OCI-LY1 (cell line): ENCODE data around the gene PCDHGB6.

Source experiments
- H2AFZ ChIP-seq: fragments of 200-600 bp; sonication (generic), shearing (Covaris generic); 2 replicates; pipeline ENCODE4 v1.6.0; 2014; ENCODE audit warnings: antibody characterized with exemption, mild to moderate bottlenecking, low read length
- H3F3A ChIP-seq: fragments of 200-600 bp; sonication (generic), shearing (Covaris generic); 2 replicates; pipeline ENCODE4 v1.6.0; 2014; ENCODE audit warnings: mild to moderate bottlenecking, antibody characterized with exemption, low read length, moderate library complexity; ENCODE audit not compliant: insufficient read depth
- H3K27ac ChIP-seq: fragments of 200-600 bp; sonication (generic); 2 replicates; pipeline ENCODE4 v1.5.1; 2014; ENCODE audit warnings: low read length, mixed run types, mild to moderate bottlenecking, low read depth; ENCODE audit not compliant: poor library complexity, severe bottlenecking
- H3K27me3 ChIP-seq: fragments of 200-600 bp; sonication (generic); 2 replicates; pipeline ENCODE4 v1.6.0; 2014; ENCODE audit warnings: antibody characterized with exemption, mild to moderate bottlenecking, low read length, moderate library complexity; ENCODE audit not compliant: insufficient read depth
- H3K36me3 ChIP-seq: fragments of 200-600 bp; sonication (generic); 2 replicates; pipeline ENCODE4 v1.6.1; 2014; ENCODE audit warnings: mild to moderate bottlenecking, antibody characterized with exemption, low read length, moderate library complexity, mixed read lengths; ENCODE audit not compliant: insufficient read depth
- H3K4me1 ChIP-seq: fragments of 200-600 bp; sonication (generic); 2 replicates; pipeline ENCODE4 v1.5.1; 2014; ENCODE audit warnings: mild to moderate bottlenecking, low read length, moderate library complexity; ENCODE audit not compliant: insufficient read depth, severe bottlenecking
- H3K4me2 ChIP-seq: fragments of 200-600 bp; sonication (generic), shearing (Covaris generic); 2 replicates; pipeline ENCODE4 v1.6.1; 2014; ENCODE audit warnings: low read length
- H3K4me3 ChIP-seq: fragments of 200-600 bp; sonication (generic); 2 replicates; pipeline ENCODE4 v1.5.1; 2014; ENCODE audit warnings: low read length, low read depth, mild to moderate bottlenecking, mixed read lengths; ENCODE audit not compliant: poor library complexity, severe bottlenecking
- H3K79me2 ChIP-seq: fragments of 200-600 bp; shearing (Covaris generic); 2 replicates; pipeline ENCODE4 v1.6.1; 2016; ENCODE audit warnings: mixed run types, low read length, mixed read lengths; ENCODE audit not compliant: insufficient read depth
- H3K9ac ChIP-seq: fragments of 200-600 bp; sonication (generic), shearing (Covaris generic); 2 replicates; pipeline ENCODE4 v1.6.1; 2014; ENCODE audit warnings: mild to moderate bottlenecking, low read length, mixed read lengths
- H3K9me2 ChIP-seq: fragments of 200-600 bp; sonication (generic), shearing (Covaris generic); 2 replicates; pipeline ENCODE4 v1.6.1; 2014; ENCODE audit warnings: low read depth, mild to moderate bottlenecking, low read length, mixed read lengths
- H3K9me3 ChIP-seq: fragments of 200-600 bp; shearing (Covaris generic); 2 replicates; pipeline ENCODE4 v1.6.1; 2014; ENCODE audit warnings: low read length, mixed read lengths
- H4K20me1 ChIP-seq: fragments of 200-600 bp; sonication (generic), shearing (Covaris generic); 2 replicates; pipeline ENCODE4 v1.6.0; 2016; ENCODE audit warnings: mild to moderate bottlenecking, low read length; ENCODE audit not compliant: insufficient read depth
- EZH2 ChIP-seq: fragments of 200-600 bp; sonication (generic), shearing (Covaris generic); IDR thresholded peaks from 2 replicates; pipeline ENCODE4 v1.8.0; 2017; ENCODE audit warnings: borderline replicate concordance, mixed run types, mild to moderate bottlenecking, antibody characterized with exemption, low read length, moderate library complexity, mixed read lengths
- TF ChIP-seq, protein P1 (sequence below): fragments of 200-600 bp; sonication (generic), shearing (Covaris generic); IDR thresholded peaks from 2 replicates; pipeline ENCODE4 v1.5.1; 2017; ENCODE audit warnings: mild to moderate bottlenecking, antibody characterized with exemption, low read length, moderate library complexity, mixed read lengths

The PCDHGB6 gene

DNA sequence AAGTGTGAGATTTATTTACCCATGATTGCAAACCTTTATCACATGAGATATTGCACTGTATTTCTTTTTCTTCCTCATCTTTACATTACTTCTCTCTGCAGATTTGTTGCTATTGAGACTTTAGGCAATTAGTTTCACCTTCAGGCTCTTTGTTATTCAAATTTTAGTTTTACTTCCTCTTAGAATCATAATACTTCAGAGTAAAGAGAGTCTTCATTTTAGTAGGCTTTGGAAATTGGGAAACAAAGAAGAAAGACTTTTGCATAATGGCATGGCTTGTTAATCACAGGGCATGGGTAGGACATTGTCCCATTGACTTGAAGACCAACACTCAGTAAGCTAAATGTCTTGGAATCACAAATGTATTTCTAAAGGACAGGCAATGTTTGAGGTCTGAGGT lies 45.1 kb upstream of the PCDHGB6 start:
- H3F3A ChIP-seq: no peaks in the 10 kb centered on the region
- H3K27ac ChIP-seq: no peak overlapping the region
- no peak overlapping the region for H2AFZ ChIP-seq
- H3K9me2 ChIP-seq: no peaks in the 10 kb centered on the region
- H4K20me1 ChIP-seq: no peaks in the 10 kb centered on the region
- no peak overlapping the region for H3K9ac ChIP-seq
- no peaks in the 10 kb centered on the region for H3K36me3 ChIP-seq
- H3K4me1 ChIP-seq: no peaks in the 10 kb centered on the region
- H3K9me3 ChIP-seq: peaks cover 40% of the 10 kb centered on the region
- H3K4me2 ChIP-seq: no peak overlapping the region
- no peaks in the 10 kb centered on the region for H3K27me3 ChIP-seq
- H3K4me3 ChIP-seq: no peak overlapping the region
- no peaks in the 10 kb centered on the region for H3K79me2 ChIP-seq
- TF ChIP-seq, protein P1, sequence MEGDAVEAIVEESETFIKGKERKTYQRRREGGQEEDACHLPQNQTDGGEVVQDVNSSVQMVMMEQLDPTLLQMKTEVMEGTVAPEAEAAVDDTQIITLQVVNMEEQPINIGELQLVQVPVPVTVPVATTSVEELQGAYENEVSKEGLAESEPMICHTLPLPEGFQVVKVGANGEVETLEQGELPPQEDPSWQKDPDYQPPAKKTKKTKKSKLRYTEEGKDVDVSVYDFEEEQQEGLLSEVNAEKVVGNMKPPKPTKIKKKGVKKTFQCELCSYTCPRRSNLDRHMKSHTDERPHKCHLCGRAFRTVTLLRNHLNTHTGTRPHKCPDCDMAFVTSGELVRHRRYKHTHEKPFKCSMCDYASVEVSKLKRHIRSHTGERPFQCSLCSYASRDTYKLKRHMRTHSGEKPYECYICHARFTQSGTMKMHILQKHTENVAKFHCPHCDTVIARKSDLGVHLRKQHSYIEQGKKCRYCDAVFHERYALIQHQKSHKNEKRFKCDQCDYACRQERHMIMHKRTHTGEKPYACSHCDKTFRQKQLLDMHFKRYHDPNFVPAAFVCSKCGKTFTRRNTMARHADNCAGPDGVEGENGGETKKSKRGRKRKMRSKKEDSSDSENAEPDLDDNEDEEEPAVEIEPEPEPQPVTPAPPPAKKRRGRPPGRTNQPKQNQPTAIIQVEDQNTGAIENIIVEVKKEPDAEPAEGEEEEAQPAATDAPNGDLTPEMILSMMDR: no peak
- no peak for TF ChIP-seq EZH2

GRCh38 chr5:141363952-141364660 lies 43.7 kb upstream of the PCDHGB6 start, which contains the start of gene PCDHGA5:
Gene PCDHGA5 (plus strand): TSS chr5:141364162. CDS start chr5:141364331, 169 bp downstream.
- H3K4me2 ChIP-seq: no peak within 1 kb of the TSS
- no peak within 1 kb of the TSS for H2AFZ ChIP-seq

GRCh38 chr5:141366016-141366896 lies 41.6 kb upstream of the PCDHGB6 start:
- no peaks in the 10 kb centered on the region for H3K4me1 ChIP-seq
- TF ChIP-seq, protein P1: no peak
- no peak for TF ChIP-seq EZH2
- H3K27me3 ChIP-seq: no peaks in the 10 kb centered on the region
- H3K79me2 ChIP-seq: no peaks in the 10 kb centered on the region
- H3K4me3 ChIP-seq: no peak overlapping the region
- no peaks in the 10 kb centered on the region for H3K9me2 ChIP-seq
- no peak overlapping the region for H3K4me2 ChIP-seq
- no peaks in the 10 kb centered on the region for H3F3A ChIP-seq
- peaks cover 32% of the 10 kb centered on the region for H3K9me3 ChIP-seq
- no peak overlapping the region for H2AFZ ChIP-seq
- H3K27ac ChIP-seq: no peak overlapping the region
- H4K20me1 ChIP-seq: no peaks in the 10 kb centered on the region
- H3K9ac ChIP-seq: no peak overlapping the region
- H3K36me3 ChIP-seq: no peaks in the 10 kb centered on the region

More at GRCh38 chr5:141363952-141364660, 43.7 kb upstream of the PCDHGB6 start, which contains the start of gene PCDHGA5:
- H3K79me2 ChIP-seq: no peaks in the 10 kb centered on the region
- H3K4me1 ChIP-seq: no peaks in the 10 kb centered on the region
- no peaks in the 10 kb centered on the region for H3F3A ChIP-seq
- H4K20me1 ChIP-seq: no peaks in the 10 kb centered on the region
- H3K9ac ChIP-seq: no peak within 1 kb of the TSS
- peaks cover 37% of the 10 kb centered on the region for H3K9me3 ChIP-seq
- H3K36me3 ChIP-seq: no peaks in the 10 kb centered on the region
- H3K9me2 ChIP-seq: no peaks in the 10 kb centered on the region
- H3K27me3 ChIP-seq: no peaks in the 10 kb centered on the region
- no peak for TF ChIP-seq EZH2
- TF ChIP-seq, protein P1: no peak
- no peak within 1 kb of the TSS for H3K27ac ChIP-seq
- H3K4me3 ChIP-seq: no peak within 1 kb of the TSS
